ENCODE data around the gene TADA2A.
"Not testable (repeated sequence)": the region's sequence is repeated elsewhere in the genome, so short reads cannot be mapped to it uniquely, and the experiment has no call there.

The TADA2A gene

DNA sequence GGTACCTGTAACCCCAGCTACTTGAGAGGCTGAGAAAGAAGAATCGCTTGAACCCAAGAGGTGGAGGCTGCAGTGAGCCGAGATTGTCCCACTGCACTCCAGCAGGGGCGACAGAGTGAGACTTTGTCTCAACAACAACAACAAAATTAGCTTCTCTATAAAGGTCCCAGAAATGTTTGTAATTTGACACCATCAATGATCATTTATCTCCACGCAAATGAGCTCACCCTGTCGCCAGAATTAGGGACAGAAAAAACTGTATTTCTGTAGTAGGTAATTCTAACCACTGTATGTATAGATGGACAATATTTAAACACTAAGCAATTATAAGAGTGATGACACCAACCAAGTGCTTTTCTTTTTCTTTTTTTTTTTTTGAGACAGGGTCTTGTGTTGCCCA, 20.2 kb upstream of the TADA2A start:
- Mint-ChIP-seq H3K27ac (no peak overlapping the region), H3K4me3 (no peak overlapping the region), H3K36me3 (ENCODE audit: low read depth) (no peaks in the 10 kb centered on the region), H3K9me3 (no peaks in the 10 kb centered on the region), H3K4me1 (ENCODE audit: low read depth) (peaks cover 3% of the 10 kb centered on the region), H3K27me3 (no peaks in the 10 kb centered on the region)

DNA sequence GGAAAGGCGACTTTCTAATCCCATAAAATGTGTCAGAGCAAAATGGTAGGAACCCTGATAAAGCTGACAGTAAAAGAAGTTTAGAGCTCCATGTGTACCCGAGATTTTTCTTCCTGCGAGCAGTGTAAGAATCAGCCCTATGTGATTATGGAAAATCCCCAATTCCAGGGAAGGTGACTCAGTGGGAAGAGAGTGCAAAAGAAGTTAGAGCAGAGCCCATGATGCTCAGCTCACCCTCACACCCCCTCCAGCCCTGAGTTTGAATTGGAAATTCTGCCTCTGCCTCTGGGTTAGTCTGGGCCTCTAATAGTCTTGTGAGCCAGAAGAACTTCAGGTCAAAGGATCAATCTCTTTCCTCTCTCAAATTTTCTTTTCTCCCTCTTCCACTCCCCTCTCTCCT, 18.4 kb upstream of the TADA2A start:
- no peak overlapping the region for H3K27ac Mint-ChIP-seq
- no peaks in the 10 kb centered on the region for H3K9me3 Mint-ChIP-seq

DNA sequence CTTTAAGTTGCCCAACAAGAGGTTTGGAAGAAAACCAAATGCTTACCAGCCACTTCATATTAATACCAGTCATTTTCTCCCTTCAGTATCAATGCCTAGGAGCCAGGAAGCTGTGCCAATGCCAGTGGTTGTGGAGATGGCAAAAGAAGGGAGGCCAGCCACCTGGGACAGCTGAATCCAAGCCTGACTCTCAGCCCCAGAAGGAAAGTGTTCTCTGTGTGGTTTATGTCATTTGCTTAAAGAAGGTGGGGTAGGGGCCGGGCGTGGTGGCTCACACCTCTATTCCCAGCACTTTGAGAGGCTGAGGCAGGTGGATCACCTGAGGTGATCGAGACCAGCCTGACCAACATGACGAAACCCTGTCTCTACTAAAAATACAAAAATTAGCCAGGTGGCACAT, 17.5 kb upstream of the TADA2A start:
- Mint-ChIP-seq H3K27me3 (no peaks in the 10 kb centered on the region), H3K36me3 (ENCODE audit: low read depth) (no peaks in the 10 kb centered on the region), H3K9me3 (no peaks in the 10 kb centered on the region), H3K4me1 (ENCODE audit: low read depth) (peaks cover 18% of the 10 kb centered on the region), H3K4me3 (no peak overlapping the region), H3K27ac (no peak overlapping the region)

More for the DNA sequence above, 18.4 kb upstream of the TADA2A start:
- Mint-ChIP-seq H3K4me3 (no peak overlapping the region), H3K4me1 (ENCODE audit: low read depth) (peaks cover 18% of the 10 kb centered on the region), H3K36me3 (ENCODE audit: low read depth) (no peaks in the 10 kb centered on the region), H3K27me3 (no peaks in the 10 kb centered on the region)

DNA sequence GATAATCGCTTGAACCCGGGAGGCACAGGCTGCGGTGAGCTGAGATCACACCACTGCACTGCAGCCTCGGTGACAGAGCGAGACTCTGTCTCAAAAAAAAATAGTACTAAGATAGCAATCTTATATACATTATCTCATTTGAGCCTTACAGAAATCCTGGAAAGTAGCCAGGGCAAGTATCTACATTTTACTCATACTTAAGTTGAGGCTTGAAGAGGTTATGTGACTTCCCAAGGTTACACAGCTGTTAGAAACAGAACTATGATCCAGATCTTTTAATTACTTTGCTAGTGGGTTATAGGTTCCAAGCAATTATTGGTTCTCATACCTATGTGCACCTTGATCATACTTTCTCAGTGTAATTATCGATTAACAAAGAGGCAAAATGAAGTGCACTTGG, 15.5 kb upstream of the TADA2A start:
- no peaks in the 10 kb centered on the region for H3K36me3 Mint-ChIP-seq (ENCODE audit: low read depth)
- no peaks in the 10 kb centered on the region for H3K9me3 Mint-ChIP-seq
- H3K4me3 Mint-ChIP-seq = no peak overlapping the region
- peaks cover 18% of the 10 kb centered on the region for H3K4me1 Mint-ChIP-seq (ENCODE audit: low read depth)
- H3K27me3 Mint-ChIP-seq = no peaks in the 10 kb centered on the region
- no peak overlapping the region for H3K27ac Mint-ChIP-seq

DNA sequence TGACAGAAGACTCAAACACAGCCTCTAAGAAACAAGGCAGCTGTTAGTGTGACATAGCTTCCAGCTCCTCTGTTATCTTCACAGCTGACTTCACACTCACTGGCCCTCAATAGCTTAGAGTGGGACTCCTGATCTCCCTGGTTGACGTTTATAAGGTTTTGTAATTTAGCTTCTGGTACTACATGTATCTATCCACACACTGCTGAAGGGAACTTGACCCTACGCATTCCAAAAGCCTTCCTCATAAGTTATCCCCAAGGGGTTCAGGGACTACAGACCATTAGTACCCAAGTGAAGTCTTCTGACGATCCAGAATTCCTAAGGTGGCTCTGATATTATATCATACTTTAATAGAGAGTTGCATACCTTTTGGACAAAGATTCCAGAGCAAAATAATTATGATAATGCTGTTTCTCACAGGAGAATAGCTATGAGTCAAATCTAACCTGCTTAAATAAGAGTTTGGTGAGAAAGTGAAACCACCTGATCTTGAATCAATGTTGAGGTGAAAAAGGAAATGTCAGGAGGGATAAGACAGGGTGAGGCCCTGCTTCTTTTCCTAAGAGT, 14.6 kb upstream of the TADA2A start:
- H3K27me3 Mint-ChIP-seq = no peaks in the 10 kb centered on the region
- H3K9me3 Mint-ChIP-seq = no peaks in the 10 kb centered on the region
- no peak overlapping the region for H3K4me3 Mint-ChIP-seq
- no peaks in the 10 kb centered on the region for H3K36me3 Mint-ChIP-seq (ENCODE audit: low read depth)
- no peak overlapping the region for H3K27ac Mint-ChIP-seq
- H3K4me1 Mint-ChIP-seq (ENCODE audit: low read depth) = peaks cover 18% of the 10 kb centered on the region

DNA sequence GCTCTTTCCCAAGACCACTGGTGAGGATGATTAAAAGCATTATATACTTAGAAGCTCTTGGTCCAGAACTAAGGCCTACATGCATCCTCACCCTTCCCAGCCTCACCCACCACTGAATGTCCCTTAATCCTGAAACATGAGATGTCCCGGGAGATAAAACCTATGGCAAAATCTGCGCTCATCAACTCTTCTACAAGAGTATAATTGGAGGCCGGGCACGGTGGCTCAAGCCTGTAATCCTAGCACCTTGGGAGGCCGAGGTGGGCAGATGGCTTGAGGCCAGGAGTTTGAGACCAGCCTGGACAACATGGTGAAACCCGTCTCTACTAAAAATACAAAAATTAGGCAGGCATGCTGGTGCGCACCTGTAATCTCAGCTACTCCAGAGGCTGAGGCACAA, 13.3 kb upstream of the TADA2A start:
- no peaks in the 10 kb centered on the region for H3K9me3 Mint-ChIP-seq
- no peak overlapping the region for H3K27ac Mint-ChIP-seq
- H3K36me3 Mint-ChIP-seq (ENCODE audit: low read depth) = no peaks in the 10 kb centered on the region
- no peak overlapping the region for H3K4me3 Mint-ChIP-seq
- H3K27me3 Mint-ChIP-seq = no peaks in the 10 kb centered on the region
- H3K4me1 Mint-ChIP-seq (ENCODE audit: low read depth) = peaks cover 23% of the 10 kb centered on the region

DNA sequence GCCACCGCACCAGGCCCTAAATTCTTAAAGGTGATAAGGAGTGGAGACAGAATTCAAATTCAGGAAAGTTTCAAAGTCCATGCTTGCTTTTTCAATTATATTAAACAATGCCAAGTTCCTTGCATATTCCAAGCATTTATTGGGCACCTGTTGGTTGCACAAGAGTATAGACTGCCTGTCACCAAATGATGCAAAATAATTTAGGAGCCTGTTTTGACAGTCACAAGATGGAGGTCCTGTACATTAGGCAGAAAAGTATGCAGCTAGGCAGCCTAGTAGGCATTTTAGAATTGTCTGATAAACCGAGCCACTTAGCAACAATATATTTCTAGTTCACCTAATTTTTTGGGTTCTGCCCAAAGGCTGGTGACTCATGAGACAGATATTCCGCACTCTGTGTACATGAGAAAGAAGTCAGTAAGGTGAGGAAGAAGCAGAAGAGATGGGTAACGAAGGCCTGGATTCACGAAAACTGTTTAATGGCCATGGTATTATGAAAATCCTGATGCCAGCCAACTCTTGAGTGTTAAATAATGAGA, 7.4 kb upstream of the TADA2A start:
- no peak overlapping the region for H3K4me3 Mint-ChIP-seq
- H3K4me1 Mint-ChIP-seq (ENCODE audit: low read depth) = peaks cover 26% of the 10 kb centered on the region
- H3K27me3 Mint-ChIP-seq = no peaks in the 10 kb centered on the region
- H3K36me3 Mint-ChIP-seq (ENCODE audit: low read depth) = peaks cover 18% of the 10 kb centered on the region
- no peak overlapping the region for H3K27ac Mint-ChIP-seq
- no peaks in the 10 kb centered on the region for H3K9me3 Mint-ChIP-seq

DNA sequence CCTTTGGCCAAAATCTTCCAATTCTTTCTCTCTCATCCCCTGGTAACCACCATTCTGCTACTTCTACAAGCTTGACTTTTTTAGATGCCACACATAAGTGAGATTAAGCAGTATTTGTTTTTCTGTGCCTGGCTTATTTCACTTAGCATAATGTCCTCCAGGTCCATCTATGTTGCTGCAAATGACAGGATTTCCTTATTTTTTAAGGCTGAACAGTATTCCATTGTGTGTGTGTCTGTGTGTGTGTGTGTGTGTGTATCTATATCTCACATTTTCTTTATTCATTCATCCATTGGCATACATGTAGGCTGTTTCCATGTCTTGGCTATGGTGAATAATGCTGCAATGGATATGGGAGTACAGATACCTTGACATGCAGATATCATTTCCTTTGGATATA, 6.2 kb upstream of the TADA2A start:
- no peaks in the 10 kb centered on the region for H3K27me3 Mint-ChIP-seq
- H3K4me3 Mint-ChIP-seq = no peak overlapping the region
- peaks cover 36% of the 10 kb centered on the region for H3K4me1 Mint-ChIP-seq (ENCODE audit: low read depth)
- H3K36me3 Mint-ChIP-seq (ENCODE audit: low read depth) = peaks cover 28% of the 10 kb centered on the region
- H3K27ac Mint-ChIP-seq = no peak overlapping the region
- H3K9me3 Mint-ChIP-seq = no peaks in the 10 kb centered on the region

DNA sequence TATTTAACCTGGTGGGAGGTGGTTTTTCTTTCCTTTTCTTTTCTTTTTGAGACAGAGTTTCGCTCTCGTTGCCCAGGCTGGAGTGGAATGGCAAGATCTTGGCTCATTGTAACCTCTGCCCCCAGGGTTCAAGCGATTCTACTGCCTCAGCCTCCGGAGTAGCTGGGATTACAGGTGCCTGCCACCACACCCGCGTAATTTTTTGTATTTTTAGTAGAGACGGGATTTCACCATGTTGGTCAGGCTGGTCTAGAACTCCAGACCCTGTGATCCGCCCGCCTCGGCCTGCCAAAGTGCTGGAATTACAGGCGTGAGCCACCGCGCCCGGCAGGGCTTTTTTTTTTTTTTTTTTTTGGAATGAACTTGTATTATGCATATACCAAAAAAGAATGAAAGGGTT, 1.2 kb upstream of the TADA2A start:
- peak overlapping the region; percentile 99 for H3K4me3 Mint-ChIP-seq
- H3K27ac Mint-ChIP-seq = peak overlapping the region; percentile 97
- H3K36me3 Mint-ChIP-seq (ENCODE audit: low read depth) = peaks cover 55% of the 10 kb centered on the region
- not testable (repeated sequence) for H3K9me3 Mint-ChIP-seq, H3K27me3 Mint-ChIP-seq
- H3K4me1 Mint-ChIP-seq (ENCODE audit: low read depth) = peaks cover 54% of the 10 kb centered on the region

DNA sequence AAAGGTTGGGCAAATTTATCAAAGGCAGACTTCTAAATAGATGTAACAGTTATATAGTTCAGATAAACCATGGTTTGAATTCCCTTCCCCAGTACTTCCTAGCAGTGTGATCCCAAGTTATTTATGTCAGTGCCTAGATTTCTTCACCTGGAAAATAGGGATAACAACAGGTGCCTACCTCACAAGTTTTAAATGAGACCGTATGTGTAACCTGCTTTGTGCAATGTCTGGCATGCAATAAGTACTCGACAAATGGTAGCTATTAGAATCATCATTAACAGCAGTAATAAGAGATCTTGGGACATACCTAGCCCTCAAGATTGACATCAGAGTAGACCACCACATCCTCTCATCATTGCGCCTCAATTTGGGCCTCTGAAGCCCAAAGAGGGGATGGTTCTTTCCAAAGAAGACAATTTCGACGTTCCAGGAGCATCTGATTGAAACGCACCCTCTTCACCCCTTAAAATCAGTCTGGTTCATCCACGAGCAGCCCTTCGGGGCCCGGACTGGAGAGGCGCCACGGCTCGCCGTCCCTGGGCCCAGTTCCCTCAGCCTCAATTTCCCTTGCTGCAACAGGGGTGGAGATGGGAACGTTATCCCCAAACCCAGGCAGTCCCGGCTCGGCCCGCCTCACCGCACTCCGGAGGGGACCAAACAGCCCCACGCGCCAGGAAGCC, 591 bp upstream of the TADA2A start:
- Mint-ChIP-seq H3K4me3 (peak overlapping the region; percentile 99), H3K36me3 (ENCODE audit: low read depth) (peaks cover 61% of the 10 kb centered on the region), H3K9me3 (no peaks in the 10 kb centered on the region), H3K27me3 (no peaks in the 10 kb centered on the region), H3K27ac (peak overlapping the region; percentile 97), H3K4me1 (ENCODE audit: low read depth) (peaks cover 56% of the 10 kb centered on the region)

DNA sequence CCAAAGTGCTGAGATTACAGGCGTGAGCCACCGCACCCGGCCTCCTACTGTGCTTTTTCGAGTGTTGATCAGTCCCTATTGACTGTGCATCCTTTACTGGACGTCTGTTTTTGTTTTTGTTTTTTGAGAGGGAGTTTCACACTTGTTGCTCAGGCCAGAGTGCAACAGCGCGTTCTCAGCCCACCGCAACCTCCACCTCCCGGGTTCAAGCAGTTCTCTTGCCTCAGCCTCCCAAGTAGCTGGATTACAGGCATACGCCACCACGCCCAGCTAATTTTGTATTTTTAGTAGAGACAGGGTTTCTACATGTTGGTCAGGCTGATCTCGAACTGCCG, 1.4 kb downstream of the TADA2A start:
- not testable (repeated sequence) for H3K27me3 Mint-ChIP-seq, H3K9me3 Mint-ChIP-seq
- Mint-ChIP-seq H3K27ac (peak overlapping the region; percentile 94), H3K4me1 (ENCODE audit: low read depth) (peaks cover 48% of the 10 kb centered on the region), H3K36me3 (ENCODE audit: low read depth) (peaks cover 68% of the 10 kb centered on the region), H3K4me3 (peak overlapping the region; percentile 91)

DNA sequence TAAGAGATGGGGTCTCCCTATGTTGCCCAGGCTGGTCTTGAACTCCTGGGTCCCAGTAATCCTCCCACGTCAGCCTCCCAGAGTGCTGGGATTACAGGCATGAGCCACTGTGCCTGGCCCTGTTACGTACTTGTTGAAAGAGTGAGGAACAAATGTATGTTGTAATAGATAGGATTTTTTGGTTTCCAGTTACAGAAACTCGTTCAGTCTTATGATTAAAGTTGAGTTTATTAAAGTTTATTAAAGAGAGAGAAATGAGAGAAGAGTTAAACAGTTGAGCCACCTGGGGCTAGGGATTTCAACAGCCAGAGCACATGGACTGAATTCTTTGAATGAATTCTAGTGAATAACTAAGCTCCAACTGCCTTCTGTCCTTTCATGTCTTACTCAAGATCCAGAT, 3.7 kb downstream of the TADA2A start:
- no peak overlapping the region for H3K27ac Mint-ChIP-seq
- no peaks in the 10 kb centered on the region for H3K27me3 Mint-ChIP-seq
- no peaks in the 10 kb centered on the region for H3K9me3 Mint-ChIP-seq
- H3K4me1 Mint-ChIP-seq (ENCODE audit: low read depth) = peaks cover 33% of the 10 kb centered on the region
- H3K4me3 Mint-ChIP-seq = no peak overlapping the region
- H3K36me3 Mint-ChIP-seq (ENCODE audit: low read depth) = peaks cover 68% of the 10 kb centered on the region

DNA sequence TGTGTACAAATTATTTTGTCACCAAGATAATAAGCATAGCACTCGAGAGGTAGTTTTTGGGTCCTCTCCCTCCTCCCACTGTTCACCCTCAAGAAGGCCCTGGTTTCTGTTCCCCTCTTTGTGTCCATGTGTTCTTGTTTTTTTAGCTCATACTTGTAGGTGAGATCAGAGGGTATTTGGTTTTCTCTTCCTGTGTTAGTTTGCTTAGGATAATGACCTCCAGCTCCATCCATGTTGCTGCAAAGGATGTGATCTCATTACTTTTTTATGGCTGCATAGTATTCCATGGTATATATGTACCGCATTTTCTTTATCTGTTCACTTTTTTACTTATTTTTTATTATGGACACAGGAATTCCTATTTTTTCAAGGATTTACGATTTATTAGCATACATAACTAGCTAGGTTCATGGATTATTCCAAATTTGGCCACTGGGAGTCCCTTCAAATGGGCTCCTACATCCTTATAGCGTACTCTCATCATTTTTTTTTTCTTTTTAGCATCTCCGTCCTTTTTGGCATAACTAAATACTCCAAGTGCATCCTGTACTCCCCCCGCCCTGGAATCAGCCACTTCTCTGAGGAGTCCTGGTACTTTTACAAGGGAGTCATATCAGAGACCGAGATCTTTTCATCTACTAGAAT, 7.3 kb downstream of the TADA2A start:
- Mint-ChIP-seq H3K27me3 (no peaks in the 10 kb centered on the region), H3K27ac (no peak overlapping the region), H3K4me3 (no peak overlapping the region), H3K4me1 (ENCODE audit: low read depth) (peaks cover 16% of the 10 kb centered on the region), H3K9me3 (no peaks in the 10 kb centered on the region), H3K36me3 (ENCODE audit: low read depth) (peaks cover 56% of the 10 kb centered on the region)

DNA sequence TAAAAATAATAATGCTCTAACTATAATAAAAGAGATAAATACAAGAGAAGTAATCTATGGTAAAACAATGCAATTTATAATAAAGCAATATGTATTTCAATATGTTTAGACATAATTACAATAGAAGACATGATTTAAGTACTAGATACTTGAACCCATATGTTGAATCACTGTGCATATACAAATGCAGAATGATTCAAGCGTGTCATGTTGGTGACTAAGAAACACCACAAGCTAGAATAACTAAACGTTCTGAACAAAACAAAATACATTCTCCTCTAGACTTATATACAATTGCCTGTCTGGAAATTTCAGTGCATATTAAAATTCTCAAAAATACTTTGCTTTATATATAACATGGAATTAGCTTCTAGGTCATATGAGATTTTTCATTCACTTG, 11.2 kb downstream of the TADA2A start:
- Mint-ChIP-seq H3K4me1 (ENCODE audit: low read depth) (peaks cover 9% of the 10 kb centered on the region), H3K27me3 (no peaks in the 10 kb centered on the region), H3K27ac (no peak overlapping the region), H3K4me3 (no peak overlapping the region), H3K9me3 (no peaks in the 10 kb centered on the region), H3K36me3 (ENCODE audit: low read depth) (peaks cover 41% of the 10 kb centered on the region)

DNA sequence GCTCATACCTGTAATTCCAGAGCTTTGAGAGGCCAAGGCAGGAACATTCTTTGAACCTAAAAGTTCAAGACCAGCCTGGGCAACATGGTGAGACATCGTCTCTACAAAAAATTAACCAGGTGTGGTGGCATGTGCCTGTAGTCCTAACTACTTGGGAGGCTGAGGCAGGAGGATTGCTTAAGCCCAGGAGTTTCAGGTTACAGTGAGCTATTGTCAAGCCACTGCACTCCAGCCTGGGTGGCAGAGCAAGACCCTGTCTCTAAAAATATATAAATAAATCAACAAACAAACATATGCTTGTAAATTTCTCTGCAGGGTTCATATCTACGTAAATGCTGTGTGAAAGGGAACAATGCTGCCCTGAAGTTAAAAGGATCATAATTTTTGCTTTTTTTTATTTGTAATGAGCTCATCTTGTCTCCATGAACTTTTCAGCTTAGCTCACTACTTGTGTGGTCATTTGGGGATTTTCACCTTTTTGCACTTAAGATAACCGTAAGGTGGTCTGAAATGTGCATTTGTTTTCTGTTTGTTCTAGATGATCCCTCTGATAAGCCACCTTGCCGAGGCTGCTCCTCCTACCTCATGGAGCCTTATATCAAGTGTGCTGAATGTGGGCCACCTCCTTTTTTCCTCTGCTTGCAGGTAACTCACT, 16.4 kb downstream of the TADA2A start:
- Mint-ChIP-seq H3K36me3 (ENCODE audit: low read depth) (peaks cover 53% of the 10 kb centered on the region), H3K9me3 (no peaks in the 10 kb centered on the region), H3K4me1 (ENCODE audit: low read depth) (no peaks in the 10 kb centered on the region), H3K4me3 (no peak overlapping the region), H3K27me3 (no peaks in the 10 kb centered on the region), H3K27ac (no peak overlapping the region)
